Stimulated activated CD8-positive, alpha-beta memory T cell treated with anti-CD3 and anti-CD28 coated beads, Interleukin-7, amount 100 ng/mL, for 4 hours (primary cell): Measurements from ENCODE around the gene RFX3.

Experiments
- DNase-seq, 2 donors: peaks; one replicate each; pipeline ENCODE4 v3.0.0-alpha.2; 2020; ENCODE audit warnings: low read depth in 2 of 2

The RFX3 gene

DNA sequence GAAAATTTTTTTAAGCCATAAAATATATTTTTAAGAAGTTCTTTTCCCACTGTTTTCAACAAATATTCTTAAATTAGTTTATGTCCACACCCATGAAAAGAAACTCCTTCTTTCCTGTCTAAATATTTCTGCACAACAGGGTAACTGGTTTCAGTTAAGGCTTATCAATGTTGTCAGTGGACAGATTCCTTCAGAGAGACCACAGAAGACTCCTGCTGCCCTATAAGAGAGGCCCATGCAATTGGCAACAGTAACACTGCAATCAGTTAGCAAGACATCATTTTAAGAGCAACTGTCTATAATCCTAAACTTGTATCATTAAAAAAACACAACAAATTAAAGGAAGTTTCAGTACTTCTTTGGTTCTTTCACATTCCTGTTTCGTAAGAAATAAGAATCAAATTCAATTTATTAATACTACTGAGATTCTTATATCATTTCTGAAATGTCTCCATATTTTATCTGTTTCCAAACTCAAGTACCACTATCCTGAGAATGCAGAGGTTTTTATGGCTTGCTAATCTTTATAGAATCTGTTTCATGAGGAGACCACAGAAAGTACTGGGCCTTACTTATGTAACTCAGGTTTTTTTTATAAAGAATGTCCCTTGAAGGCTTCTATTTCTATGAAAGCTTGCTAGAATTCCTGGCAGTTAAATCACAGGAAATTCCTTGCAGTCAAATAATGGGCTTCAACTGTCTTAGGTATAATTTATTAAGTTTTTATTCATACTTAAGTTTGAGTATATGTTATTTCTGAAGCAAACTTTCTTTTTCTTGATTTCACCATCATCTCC is 240.2 kb downstream of the RFX3 start:
- DNase-seq, result no peak

- DNase-seq, result no peak
Measured at GRCh38 chr9:3282365-3282764, 243.4 kb downstream of the RFX3 start.

DNA sequence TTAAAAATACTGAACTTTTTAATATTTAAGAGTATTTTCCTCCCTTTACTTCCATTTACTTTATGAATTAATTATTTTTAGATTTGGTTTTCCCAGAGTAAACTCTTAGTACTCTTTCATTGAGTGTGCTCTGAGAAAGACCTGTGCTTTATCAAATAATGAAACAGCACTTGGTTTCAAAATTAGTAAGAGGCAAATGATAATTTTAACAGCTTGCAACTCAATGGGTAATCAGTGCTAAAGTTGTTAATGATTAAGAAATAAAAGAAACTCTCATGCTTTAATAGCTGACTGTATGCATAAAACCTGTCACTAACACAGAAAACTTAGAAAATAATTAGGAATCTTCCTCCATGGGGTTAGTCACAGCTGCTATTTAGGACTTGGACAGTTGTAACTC is 244.4 kb downstream of the RFX3 start:
- DNase-seq, result no peak

- DNase-seq, result no peak
Measured at GRCh38 chr9:3277200-3277599, 248.6 kb downstream of the RFX3 start.

DNA sequence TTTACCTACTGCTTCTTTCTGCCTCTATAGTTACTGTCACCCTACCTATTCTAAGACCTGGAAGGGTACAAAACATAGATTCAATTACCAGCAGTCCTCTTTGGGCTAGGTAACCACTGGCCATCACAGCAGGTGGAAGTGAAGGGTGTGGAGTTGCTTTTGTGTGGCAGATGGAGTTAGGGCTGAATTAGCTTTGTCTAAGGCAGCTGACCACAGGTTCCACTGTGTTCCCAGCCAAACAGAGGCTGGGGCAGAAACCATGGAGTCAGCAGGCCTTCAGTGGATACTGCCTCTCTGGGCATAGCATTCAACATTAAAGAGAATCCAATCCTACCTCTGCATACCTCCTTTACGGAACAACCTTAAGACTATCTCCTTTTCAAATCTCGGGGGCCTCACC is 254.2 kb downstream of the RFX3 start:
- no peak for DNase-seq

GRCh38 chr9:3271157-3271556 is 254.6 kb downstream of the RFX3 start:
- DNase-seq, result no peak

DNA sequence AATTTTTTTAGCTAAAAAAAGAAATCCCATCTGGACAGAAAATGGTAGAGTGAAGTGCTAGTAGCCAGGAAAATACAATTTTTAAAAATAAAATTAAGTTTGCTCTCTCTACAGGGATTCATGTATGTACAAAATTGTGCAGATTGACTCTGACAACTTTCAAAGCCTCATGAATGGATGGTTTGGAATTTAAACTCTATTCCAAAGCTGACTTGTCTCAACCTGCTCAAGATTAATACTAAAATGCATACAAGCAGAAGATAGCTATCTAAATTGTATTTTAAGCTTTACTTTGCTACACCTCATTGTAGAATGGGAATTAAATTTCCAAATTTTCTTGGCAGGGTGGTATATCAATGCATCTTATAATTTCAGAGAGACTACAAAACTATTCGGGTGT is 257.6 kb downstream of the RFX3 start:
- no peak for DNase-seq

DNA sequence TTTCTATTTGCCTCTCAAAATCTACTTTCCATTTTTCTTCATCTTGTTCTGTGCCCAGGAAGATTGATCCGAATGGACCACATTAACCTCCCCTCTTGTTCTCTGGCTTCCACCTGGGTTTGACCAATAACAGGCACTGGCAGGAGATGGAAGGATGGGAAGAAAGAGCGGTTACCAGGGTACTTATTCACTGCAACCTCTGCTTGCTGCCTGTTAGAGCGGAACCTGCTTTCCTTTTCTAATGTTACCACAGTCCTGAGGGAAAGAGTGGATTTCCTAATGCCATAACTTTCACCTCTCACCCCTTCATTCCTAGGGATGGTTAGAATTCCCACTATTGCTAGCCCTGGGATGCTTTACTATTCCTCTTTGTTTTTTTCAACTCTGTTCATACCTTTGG is 262.1 kb downstream of the RFX3 start:
- DNase-seq, result no peak

GRCh38 chr9:3262826-3263529 is 262.8 kb downstream of the RFX3 start:
- DNase-seq, result no peak

- DNase-seq, result no peak
Measured at GRCh38 chr9:3261484-3261883, 264.3 kb downstream of the RFX3 start.

DNA sequence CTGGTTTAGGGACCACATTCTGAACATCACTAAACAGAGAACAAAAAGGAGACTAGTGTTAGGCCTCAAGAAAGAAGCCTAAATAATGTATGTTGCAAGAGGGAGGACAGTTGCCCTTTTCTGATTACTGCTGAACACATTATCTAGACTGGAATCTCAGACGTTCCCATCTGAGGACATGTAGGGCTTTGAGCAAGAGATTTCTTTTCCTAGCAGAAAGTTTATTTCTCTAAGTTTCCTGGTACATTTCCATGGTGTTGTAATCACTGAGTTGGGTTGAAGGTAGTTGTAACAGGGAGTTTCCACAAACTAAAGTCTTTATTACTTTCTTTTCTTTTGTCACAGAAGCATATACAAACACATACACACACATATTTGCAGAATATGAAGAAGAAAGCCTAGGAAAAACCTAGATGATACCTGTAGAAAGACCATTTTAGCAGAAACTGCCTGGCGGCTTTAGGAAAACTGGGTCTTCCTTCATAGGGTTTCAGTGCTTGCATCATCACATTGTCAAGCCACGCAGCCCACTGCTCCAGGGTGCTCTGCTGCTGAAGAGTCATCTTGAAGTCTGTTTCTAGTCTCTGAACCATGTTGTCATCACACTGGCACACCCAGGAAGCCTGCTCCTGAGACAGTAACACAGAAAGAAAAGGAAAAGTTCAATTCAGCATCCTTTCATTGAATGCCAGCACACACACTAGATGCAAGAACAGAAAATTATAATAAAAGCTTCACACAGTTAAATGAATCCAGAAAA is 269.1 kb downstream of the RFX3 start:
- DNase-seq, result no peak

DNA sequence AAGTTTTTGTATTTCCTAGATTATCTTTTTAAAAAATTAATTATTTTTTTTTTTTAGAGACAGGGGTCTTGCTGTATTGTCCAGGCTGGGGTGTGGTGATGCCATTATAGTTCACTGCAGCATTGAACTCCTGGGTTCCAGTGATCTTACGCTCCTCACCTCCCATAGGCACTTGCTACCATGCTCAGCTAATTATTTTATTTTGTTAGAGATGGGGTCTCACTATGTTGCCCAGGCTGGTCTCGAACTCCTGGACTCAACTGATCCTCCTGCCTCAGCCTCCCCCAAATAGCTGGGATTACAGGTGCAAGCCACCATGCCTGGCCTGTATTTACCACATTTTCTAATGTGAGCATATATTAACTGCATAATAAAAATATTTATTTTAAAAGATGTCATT is 274.5 kb downstream of the RFX3 start:
- DNase-seq, result no peak

DNA sequence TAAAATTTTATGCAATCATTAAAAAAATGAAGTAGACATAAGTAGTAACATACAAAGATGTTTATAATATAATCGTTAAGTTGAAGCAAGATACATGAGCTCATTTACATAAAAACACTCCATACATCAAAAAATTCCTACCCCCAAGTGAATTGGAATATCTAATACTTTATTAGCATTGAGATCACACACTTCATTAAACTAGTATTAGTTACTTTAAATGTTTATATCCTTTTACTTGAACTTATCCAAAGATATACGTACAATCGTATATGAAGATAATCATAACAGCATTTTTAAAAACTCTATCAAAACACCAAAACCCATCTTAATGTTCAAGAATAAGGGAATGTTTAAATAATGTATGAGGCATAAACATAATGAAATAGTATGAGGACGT is 275.1 kb downstream of the RFX3 start:
- no peak for DNase-seq

GRCh38 chr9:3247211-3247610 is 278.6 kb downstream of the RFX3 start:
- DNase-seq, result no peak

DNA sequence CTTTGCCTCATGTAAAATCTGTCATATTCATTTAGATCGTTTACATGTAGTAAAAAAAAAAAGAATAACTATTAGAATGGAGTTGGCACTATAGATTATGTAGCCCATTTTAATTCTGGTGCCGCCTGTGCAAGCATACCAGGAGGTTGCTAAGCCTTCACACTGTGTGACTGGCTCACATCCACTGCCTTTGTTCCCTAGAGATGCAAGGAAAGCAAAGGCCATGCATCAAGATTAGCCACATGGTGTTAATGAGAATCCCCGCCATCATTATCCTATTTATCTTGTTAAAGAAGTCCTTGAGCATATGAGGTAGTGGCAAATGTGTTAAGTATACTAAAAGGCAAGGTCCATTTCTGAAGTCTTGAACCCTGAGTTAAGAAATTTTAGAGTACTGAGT is 279.6 kb downstream of the RFX3 start:
- DNase-seq, result no peak

GRCh38 chr9:3244963-3245653 is 280.7 kb downstream of the RFX3 start:
- no peak for DNase-seq

GRCh38 chr9:3243683-3244082 is 282.1 kb downstream of the RFX3 start:
- DNase-seq, result no peak

GRCh38 chr9:3241290-3241689 is 284.5 kb downstream of the RFX3 start:
- no peak for DNase-seq

DNA sequence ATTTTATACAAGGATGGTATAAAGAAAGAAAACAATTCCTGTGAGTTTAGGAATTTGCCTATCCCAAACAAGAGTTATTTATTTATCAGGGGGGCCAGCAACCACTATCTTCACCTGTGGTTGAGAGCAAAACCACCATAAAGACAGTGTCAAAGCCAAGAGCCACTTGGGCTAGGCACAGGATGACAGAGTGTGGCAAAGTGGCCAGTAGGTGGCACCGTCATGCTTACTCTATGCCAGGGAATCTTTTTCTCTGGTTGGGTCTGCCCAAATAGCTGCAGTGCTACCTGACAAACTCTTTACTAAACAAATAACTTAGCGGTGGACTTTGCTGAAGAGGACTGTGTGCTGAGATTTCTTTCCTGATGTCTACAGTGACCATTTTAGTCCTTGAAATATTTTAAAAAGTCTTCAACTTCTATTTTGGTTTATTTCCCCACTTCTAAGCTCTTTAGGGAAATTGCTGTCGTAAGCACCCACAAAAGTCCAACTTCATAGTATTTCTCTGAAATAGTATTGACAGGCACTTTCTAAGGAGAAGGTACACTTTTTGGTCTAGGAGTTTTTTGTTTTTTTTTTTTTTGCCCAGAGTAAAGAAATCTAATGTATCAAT is 285.0 kb downstream of the RFX3 start:
- peak; percentile 26 to 42 for DNase-seq

DNA sequence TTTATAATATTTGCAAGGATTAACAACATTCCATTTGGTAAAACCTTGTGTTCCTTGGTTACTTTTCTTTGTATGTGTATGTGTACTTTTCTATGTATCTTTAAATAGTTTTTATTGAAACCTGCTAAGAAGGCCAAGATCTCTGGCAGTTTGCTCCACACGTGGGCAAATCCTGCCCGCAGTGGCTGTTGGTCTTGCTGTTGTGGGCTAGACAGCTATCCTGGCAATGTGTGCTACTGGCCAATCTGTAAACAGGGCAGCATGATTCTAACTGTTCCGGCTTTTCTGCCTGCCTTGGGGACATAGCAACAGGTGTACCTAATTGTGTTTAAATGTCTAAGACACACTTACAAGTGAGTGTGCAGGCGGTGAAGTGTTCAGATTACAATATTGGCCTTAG is 286.6 kb downstream of the RFX3 start:
- DNase-seq, result no peak

- no peak for DNase-seq
Measured at GRCh38 chr9:3238236-3238635, 287.6 kb downstream of the RFX3 start.

DNA sequence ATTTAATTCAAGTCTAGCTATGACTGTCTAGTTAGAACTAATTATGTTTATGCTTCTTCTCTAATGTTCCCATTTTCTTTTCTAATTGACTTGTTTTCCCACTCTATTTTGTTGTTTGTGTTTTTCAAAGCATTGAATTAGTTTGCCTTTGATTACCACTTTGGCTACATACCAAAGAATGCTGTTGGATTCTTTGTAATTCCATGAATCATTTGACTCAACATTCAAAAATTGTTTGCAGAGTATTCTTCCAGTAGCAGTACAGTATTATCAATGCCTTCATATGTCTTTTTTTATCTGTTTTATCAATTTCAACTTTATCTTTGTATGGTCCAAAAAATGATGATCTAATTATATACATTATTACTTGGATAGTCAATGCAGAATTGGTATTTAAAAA is 288.7 kb downstream of the RFX3 start:
- DNase-seq, result no peak
